SK-N-SH (cell line): Measurements from ENCODE around the gene OR52M1. TPM values are rescaled to one million over a fixed set of nuclear protein-coding genes. Genes with fewer than 3 reads are reported as not detected.

Experiments
- CTCF ChIA-PET: fragments of 300-600, 350-600 bp; formaldehyde crosslinking; extraction: SDS; loops from one replicate; lab custom pipeline; 2021; lab: Yijun Ruan, JAX
- POLR2A ChIA-PET: fragments of 350-600 bp; sonication (Branson Sonifier 250); formaldehyde crosslinking; extraction: SDS; loops from one replicate; lab custom pipeline; 2020; ENCODE audit warnings: antibody characterized with exemption, inconsistent platforms; lab: Yijun Ruan, JAX
- DNase-seq: peaks from one replicate; pipeline ENCODE4 v3.0.0; 2012
- H2AFZ ChIP-seq: fragments of 200-600 bp; sonication (generic); 2 replicates; pipeline ENCODE4 v1.8.1; 2016; ENCODE audit warnings: antibody characterized with exemption, mild to moderate bottlenecking, low read depth
- H3F3A ChIP-seq: fragments of 200-600 bp; sonication (generic); replicated peaks from 2 replicates; pipeline ENCODE3; 2016; ENCODE audit warnings: antibody characterized with exemption, mild to moderate bottlenecking; ENCODE audit not compliant: insufficient read depth
- H3K27ac ChIP-seq, 2 experiments: fragments of 200-500 bp in 1 of 2; fragments of 200-600 bp in 1 of 2; sonication (Bioruptor generic) in 1 of 2; sonication (generic), shearing (Covaris generic) in 1 of 2; 2 replicates each; pipeline versions ENCODE4 v1.5.1 to v1.6.1; 2014 to 2016; ENCODE audit warnings: low read depth in 2 of 2, inconsistent platforms in 1 of 2, low read length in 1 of 2, mild to moderate bottlenecking in 1 of 2, mixed read lengths in 1 of 2
- H3K27me3 ChIP-seq: fragments of 200-600 bp; sonication (generic), shearing (Covaris generic); 2 replicates; pipeline ENCODE4 v1.6.1; 2016; ENCODE audit warnings: mixed run types; ENCODE audit not compliant: insufficient read depth
- H3K36me3 ChIP-seq, 2 experiments: fragments of 200-500 bp in 1 of 2; fragments of 200-600 bp in 1 of 2; sonication (Bioruptor generic) in 1 of 2; sonication (generic) in 1 of 2; replicated peaks in 1 of 2; 2 replicates each; pipeline versions ENCODE3 to v1.5.1; 2014 to 2016; ENCODE audit warnings: low read length in 1 of 2, mild to moderate bottlenecking in 1 of 2; ENCODE audit not compliant: insufficient read depth in 2 of 2, control insufficient read depth in 1 of 2
- H3K4me1 ChIP-seq, 2 experiments: fragments of 200-500 bp in 1 of 2; fragments of 200-600 bp in 1 of 2; sonication (Bioruptor generic) in 1 of 2; sonication (generic), shearing (Covaris generic) in 1 of 2; 2 replicates each; pipeline versions ENCODE4 v1.5.1 to v1.6.1; 2014 to 2016; ENCODE audit warnings: low read depth in 1 of 2, low read length in 1 of 2, mixed run types in 1 of 2; ENCODE audit not compliant: insufficient read depth in 2 of 2, control insufficient read depth in 1 of 2
- H3K4me2 ChIP-seq: fragments of 200-600 bp; sonication (generic), shearing (Covaris generic); 2 replicates; pipeline ENCODE4 v1.6.1; 2017; ENCODE audit warnings: mixed run types
- H3K4me3 ChIP-seq, 2 experiments: fragments of 200-500 bp in 1 of 2; fragments of 200-600 bp in 1 of 2; sonication (Bioruptor generic) in 1 of 2; sonication (generic), shearing (Covaris generic) in 1 of 2; 2 replicates each; pipeline versions ENCODE4 v1.5.1 to v1.8.1; 2014 to 2016; ENCODE audit warnings: low read depth in 2 of 2, inconsistent platforms in 1 of 2, low read length in 1 of 2, mild to moderate bottlenecking in 1 of 2, mixed read lengths in 1 of 2, moderate library complexity in 1 of 2
- H3K79me2 ChIP-seq: fragments of 200-600 bp; sonication (generic); 2 replicates; pipeline ENCODE4 v1.8.1; 2017; ENCODE audit warnings: mild to moderate bottlenecking; ENCODE audit not compliant: insufficient read depth
- H3K9ac ChIP-seq: fragments of 200-600 bp; sonication (generic); 2 replicates; pipeline ENCODE4 v1.6.1; 2017; ENCODE audit warnings: mixed run types
- H3K9me2 ChIP-seq: fragments of 200-600 bp; sonication (generic); 2 replicates; pipeline ENCODE4 v1.6.1; 2017; ENCODE audit warnings: mixed run types
- H3K9me3 ChIP-seq: fragments of 200-600 bp; sonication (generic); 2 replicates; pipeline ENCODE4 v1.6.1; 2017; ENCODE audit warnings: mixed run types, mild to moderate bottlenecking, moderate library complexity
- H4K20me1 ChIP-seq: fragments of 200-600 bp; sonication (generic); 2 replicates; pipeline ENCODE4 v1.6.1; 2017; ENCODE audit warnings: mild to moderate bottlenecking, mixed run types; ENCODE audit not compliant: insufficient read depth
- CHD2 ChIP-seq: fragments of 150-350 bp; IDR thresholded peaks from 2 replicates; pipeline ENCODE4 v1.6.1; 2018; ENCODE audit warnings: low read length; ENCODE audit not compliant: partially characterized antibody
- FOSL2 ChIP-seq: IDR thresholded peaks from 2 replicates; pipeline ENCODE4 v1.4.0; 2012; ENCODE audit warnings: low read depth, mild to moderate bottlenecking, moderate library complexity, borderline replicate concordance
- FOXJ3 ChIP-seq: sonication (generic); formaldehyde crosslinking; IDR thresholded peaks from 2 replicates; pipeline ENCODE4 v1.5.1; 2020; ENCODE audit warnings: mild to moderate bottlenecking, missing genetic modification reagents
- GATA2 ChIP-seq: sonication (generic); formaldehyde crosslinking; IDR thresholded peaks from 2 replicates; pipeline ENCODE4 v1.5.0; 2020; ENCODE audit warnings: mild to moderate bottlenecking, missing genetic modification reagents
- MXI1 ChIP-seq: IDR thresholded peaks from 2 replicates; pipeline ENCODE4 v1.6.1; 2012; ENCODE audit warnings: mild to moderate bottlenecking, low read depth, low read length, improper control_type of control experiment
- NRF1 ChIP-seq: IDR thresholded peaks from 2 replicates; pipeline ENCODE4 v1.6.1; 2012; ENCODE audit warnings: low read depth, mild to moderate bottlenecking, low read length
- PBX3 ChIP-seq: IDR thresholded peaks from 2 replicates; pipeline ENCODE4; 2012
- RCOR1 ChIP-seq: fragments of 150-350 bp; IDR thresholded peaks from 2 replicates; pipeline ENCODE4 v1.6.1; 2017; ENCODE audit warnings: antibody characterized with exemption, low read length
- REST ChIP-seq: IDR thresholded peaks from 2 replicates; pipeline ENCODE4 v1.6.1; 2012; ENCODE audit warnings: mild to moderate bottlenecking, low read depth, low read length, moderate library complexity
- RXRA ChIP-seq: IDR thresholded peaks from 2 replicates; pipeline ENCODE4 v1.4.0; 2012; ENCODE audit warnings: low read depth, mild to moderate bottlenecking, borderline replicate concordance
- USF1 ChIP-seq: IDR thresholded peaks from 2 replicates; pipeline ENCODE4 v1.4.0; 2012; ENCODE audit warnings: low read depth, borderline replicate concordance
- YY1 ChIP-seq: IDR thresholded peaks from 2 replicates; pipeline ENCODE4 v1.4.0; 2012; ENCODE audit warnings: low read depth, mild to moderate bottlenecking
- WGBS: methylation state at CpG from one replicate; pipeline ENCODE4 v1.1.6; 2017; ENCODE audit warnings: low lambda C conversion rate; 5-methylcytosine and 5-hydroxymethylcytosine counted together
- polyA plus RNA-seq, 3 experiments: library from polyadenylated mRNA; depleted of rRNA; stranded (reverse); fragments of >200 nt; gene quantifications; 2 replicates each; pipeline ENCODE4 v1.2.3, GENCODE V29; 2012
- TF ChIP-seq, protein P1 (sequence below): fragments of 200-600 bp; sonication (generic); IDR thresholded peaks from 2 replicates; pipeline ENCODE4 v1.6.1; 2017; ENCODE audit warnings: antibody characterized with exemption, mild to moderate bottlenecking, moderate library complexity

Gene OR52M1
- polyA plus RNA-seq, 1 of the 3 experiments (the other 2 are of a cell fraction), result not detected

GRCh38 chr11:4508886-4509285, 36.1 kb upstream of the OR52M1 start:
- ChIA-PET POLR2A (no interaction called here), CTCF (interaction anchor here (1.1 to 1.6 kb wide), 3 partner anchors 16 to 327 kb away, joined by 3 to 9 read pairs (median 3); no protein-coding TSS in a partner anchor)

DNA sequence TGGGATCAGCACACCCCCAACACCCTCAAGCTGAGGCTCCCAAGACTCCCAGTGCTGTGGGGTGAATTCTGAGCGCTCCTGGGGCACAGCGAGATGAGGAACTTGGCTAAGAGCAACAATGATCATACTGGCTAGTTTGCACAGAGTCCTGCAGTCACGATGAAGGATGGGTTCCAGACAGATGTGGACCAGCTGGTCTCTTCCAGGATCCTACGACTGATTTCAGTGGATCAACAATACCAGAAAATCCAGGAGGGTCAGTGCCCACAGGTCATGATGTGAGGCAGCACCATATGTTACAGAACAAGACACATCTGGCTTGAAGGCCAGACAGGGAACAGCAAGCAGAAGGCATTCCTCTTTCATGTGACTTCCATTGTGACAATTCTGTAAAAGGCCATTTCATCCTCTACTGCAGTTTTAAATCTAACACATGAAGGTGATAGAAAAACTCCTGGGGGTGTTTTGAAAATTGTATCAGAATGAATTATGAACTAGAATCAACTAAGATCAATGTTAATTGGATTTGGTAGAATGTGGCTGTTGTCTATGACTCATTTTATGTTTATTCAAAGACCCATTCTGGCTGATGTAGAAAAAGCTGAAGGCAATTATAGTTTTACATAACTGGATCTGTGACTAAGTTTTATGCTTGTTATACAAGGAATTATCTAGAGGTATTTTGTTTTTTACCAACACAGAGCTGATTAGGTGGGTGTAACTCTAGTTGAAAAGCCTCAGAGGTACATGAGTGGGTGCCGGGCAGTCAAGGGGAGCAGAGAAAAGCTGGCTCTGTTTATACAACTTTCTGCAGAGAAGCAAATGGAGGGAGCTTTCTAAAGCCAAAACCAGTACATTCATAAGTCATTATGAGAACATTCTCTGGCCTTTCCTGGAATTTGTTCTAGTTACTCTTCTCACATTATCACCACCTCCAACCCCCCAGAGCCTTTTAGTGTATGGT, 33.4 kb upstream of the OR52M1 start:
- Histone ChIP-seq H3K79me2 (no peaks in the 10 kb centered on the region), H2AFZ (no peak overlapping the region), H3F3A (no peaks in the 10 kb centered on the region), H3K4me2 (no peak overlapping the region), H3K9me3 (no peaks in the 10 kb centered on the region), H3K27me3 (0 out of 2 replicates have a peak, but pooled peaks cover 5% of the 10 kb centered on the region), H3K4me1 (no peaks in the 10 kb centered on the region), H3K9me2 (no peaks in the 10 kb centered on the region), H3K27ac (no peak overlapping the region), H3K9ac (no peak overlapping the region), H3K4me3 (no peak overlapping the region), H3K36me3 (no peaks in the 10 kb centered on the region), H4K20me1 (no peaks in the 10 kb centered on the region)
- 0% methylated on average over 2 of the region's 5 CpGs for whole genome bisulfite sequencing
- ChIA-PET CTCF (interaction anchor here (0.7 kb wide), 1 partner anchor 324 kb away, joined by 3 read pairs; no protein-coding TSS in a partner anchor), POLR2A (no interaction called here)
- no peak for DNase-seq
- TF ChIP-seq NRF1, result no peak
- no peak for TF ChIP-seq CHD2
- TF ChIP-seq USF1, result no peak
- no peak for TF ChIP-seq REST
- no peak for TF ChIP-seq GATA2
- no peak for TF ChIP-seq MXI1
- no peak for TF ChIP-seq FOSL2
- TF ChIP-seq FOXJ3 (CRISPR knock-in tag), result no peak
- TF ChIP-seq, protein P1, sequence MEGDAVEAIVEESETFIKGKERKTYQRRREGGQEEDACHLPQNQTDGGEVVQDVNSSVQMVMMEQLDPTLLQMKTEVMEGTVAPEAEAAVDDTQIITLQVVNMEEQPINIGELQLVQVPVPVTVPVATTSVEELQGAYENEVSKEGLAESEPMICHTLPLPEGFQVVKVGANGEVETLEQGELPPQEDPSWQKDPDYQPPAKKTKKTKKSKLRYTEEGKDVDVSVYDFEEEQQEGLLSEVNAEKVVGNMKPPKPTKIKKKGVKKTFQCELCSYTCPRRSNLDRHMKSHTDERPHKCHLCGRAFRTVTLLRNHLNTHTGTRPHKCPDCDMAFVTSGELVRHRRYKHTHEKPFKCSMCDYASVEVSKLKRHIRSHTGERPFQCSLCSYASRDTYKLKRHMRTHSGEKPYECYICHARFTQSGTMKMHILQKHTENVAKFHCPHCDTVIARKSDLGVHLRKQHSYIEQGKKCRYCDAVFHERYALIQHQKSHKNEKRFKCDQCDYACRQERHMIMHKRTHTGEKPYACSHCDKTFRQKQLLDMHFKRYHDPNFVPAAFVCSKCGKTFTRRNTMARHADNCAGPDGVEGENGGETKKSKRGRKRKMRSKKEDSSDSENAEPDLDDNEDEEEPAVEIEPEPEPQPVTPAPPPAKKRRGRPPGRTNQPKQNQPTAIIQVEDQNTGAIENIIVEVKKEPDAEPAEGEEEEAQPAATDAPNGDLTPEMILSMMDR, result no peak
- TF ChIP-seq PBX3, result no peak
- TF ChIP-seq YY1, result no peak
- no peak for TF ChIP-seq RXRA

More at GRCh38 chr11:4508886-4509285, 36.1 kb upstream of the OR52M1 start:
- TF ChIP-seq GATA2, result no peak
- TF ChIP-seq RCOR1, result no peak
- no peak for TF ChIP-seq FOSL2
- TF ChIP-seq PBX3, result no peak
- Histone ChIP-seq H2AFZ (no peak overlapping the region), H3K9ac (no peak overlapping the region), H3K9me2 (no peaks in the 10 kb centered on the region), H3K4me1 (no peaks in the 10 kb centered on the region), H3K79me2 (no peaks in the 10 kb centered on the region), H3K4me3 (no peak overlapping the region), H3K27me3 (peaks cover 5% of the 10 kb centered on the region; the same call in 1 of the 2 replicates), H4K20me1 (no peaks in the 10 kb centered on the region), H3K9me3 (no peaks in the 10 kb centered on the region), H3K4me2 (no peak overlapping the region), H3K27ac (no peak overlapping the region), H3F3A (no peaks in the 10 kb centered on the region), H3K36me3 (no peaks in the 10 kb centered on the region)
- 8% methylated on average over 2 of the region's 2 CpGs for WGBS
- DNase-seq, result no peak
